A549 (cell line): ENCODE results near the gene NAP1L1. TPM values are rescaled to one million over a fixed set of nuclear protein-coding genes. Genes with fewer than 3 reads are reported as not detected.

Experiments used
- ATAC-seq, 2 experiments: fragments of 200-7000 bp in 1 of 2; fragments of >200 bp in 1 of 2; cut with Nextera tagmentation in 1 of 2; cut with Tn5 transposase in 1 of 2; 3 replicates each; pipeline versions ENCODE4 v1.8.0 to v1.9.1; 2018 to 2020; ENCODE audit warnings: mild to moderate bottlenecking in 1 of 2, moderate library complexity in 1 of 2
- CTCF ChIA-PET: fragments of 300-600 bp; sonication (Branson Sonifier 250); formaldehyde crosslinking; extraction: SDS; loops from one replicate; lab custom pipeline; 2021; ENCODE audit warnings: antibody characterized with exemption, inconsistent platforms; lab: Yijun Ruan, JAX
- POLR2A ChIA-PET: fragments of 350-600 bp; formaldehyde crosslinking; extraction: SDS; loops from one replicate; lab custom pipeline; 2021; ENCODE audit warnings: antibody characterized with exemption, inconsistent platforms; lab: Yijun Ruan, JAX
- DNase-seq, 2 experiments: peaks; one replicate each; pipeline versions ENCODE4 v3.0.0 to v3.0.0-alpha.2; 2011 to 2016; ENCODE audit warnings: low read depth in 1 of 2, low spot score in 1 of 2
- FAIRE-seq: peaks from 2 replicates; lab custom pipeline; 2011; peaks lifted over from hg19 to GRCh38; lab: Jason Lieb, UNC
- H3K27ac ChIP-seq, 2 experiments: fragments of >200 bp; sonication (Bioruptor Twin); formaldehyde crosslinking; 3 replicates each; pipeline ENCODE4 v1.5.1; 2016 to 2017
- H3K4me1 ChIP-seq: fragments of >200 bp; sonication (Bioruptor Twin); formaldehyde crosslinking; 3 replicates; pipeline ENCODE4 v1.6.1; 2016
- H3K4me2 ChIP-seq: fragments of >200 bp; sonication (Bioruptor Twin); formaldehyde crosslinking; 3 replicates; pipeline ENCODE4 v1.6.1; 2016
- H3K4me3 ChIP-seq: fragments of >200 bp; sonication (Bioruptor Twin); formaldehyde crosslinking; 3 replicates; pipeline ENCODE4 v1.5.1; 2016
- H3K9me3 ChIP-seq: fragments of >200 bp; sonication (Bioruptor Twin); formaldehyde crosslinking; 3 replicates; pipeline ENCODE4 v1.6.1; 2016
- ATOH8 ChIP-seq: fragments of 250-450 bp; sonication (Bioruptor Pico); IDR thresholded peaks from 2 replicates; pipeline ENCODE4 v1.5.0; 2020; ENCODE audit warnings: low read depth, mild to moderate bottlenecking, moderate library complexity
- BHLHE40 ChIP-seq: IDR thresholded peaks from 2 replicates; pipeline ENCODE4 v1.6.1; 2012; ENCODE audit warnings: low read depth, low read length, inconsistent platforms
- CBX2 ChIP-seq: fragments of 200-600 bp; sonication (generic); IDR thresholded peaks from 2 replicates; pipeline ENCODE4 v1.6.1; 2016; ENCODE audit warnings: low read depth, mild to moderate bottlenecking, borderline replicate concordance
- CBX8 ChIP-seq: fragments of 200-600 bp; sonication (generic); IDR thresholded peaks from 2 replicates; pipeline ENCODE4 v1.6.1; 2016
- EHF ChIP-seq: fragments of 250-450 bp; sonication (Bioruptor Pico); IDR thresholded peaks from 2 replicates; pipeline ENCODE4 v1.5.0; 2020; ENCODE audit warnings: mild to moderate bottlenecking
- EHMT2 ChIP-seq: fragments of 200-600 bp; sonication (generic); IDR thresholded peaks from 2 replicates; pipeline ENCODE4 v1.6.1; 2016; ENCODE audit warnings: antibody characterized with exemption, low read depth, mild to moderate bottlenecking, moderate library complexity
- FOSB ChIP-seq: fragments of 250-450 bp; sonication (Bioruptor Pico); IDR thresholded peaks from 2 replicates; pipeline ENCODE4 v1.5.0; 2020; ENCODE audit warnings: mild to moderate bottlenecking, moderate library complexity
- FOSL2 ChIP-seq, 2 experiments: fragments of 450-650 bp in 1 of 2; fragments of >200 bp in 1 of 2; sonication (Bioruptor Twin) in 1 of 2; formaldehyde crosslinking; IDR thresholded peaks; 2 replicates each; pipeline versions ENCODE4 v1.5.0 to v1.6.1; 2016 to 2020; ENCODE audit warnings: mild to moderate bottlenecking in 1 of 2, moderate library complexity in 1 of 2
- FOXS1 ChIP-seq: fragments of 250-450 bp; sonication (Bioruptor Pico); IDR thresholded peaks from 2 replicates; pipeline ENCODE4 v1.5.0; 2020; ENCODE audit warnings: mild to moderate bottlenecking, moderate library complexity
- GATA3 ChIP-seq: IDR thresholded peaks from 2 replicates; pipeline ENCODE4 v1.6.1; 2012; ENCODE audit warnings: borderline replicate concordance
- HDAC2 ChIP-seq: fragments of 200-600 bp; sonication (generic); IDR thresholded peaks from 2 replicates; pipeline ENCODE4 v1.6.1; 2016
- HOXA7 ChIP-seq: fragments of 250-450 bp; sonication (Bioruptor Pico); IDR thresholded peaks from 2 replicates; pipeline ENCODE4 v1.5.0; 2020; ENCODE audit warnings: mild to moderate bottlenecking, moderate library complexity
- HOXB5 ChIP-seq: fragments of 250-450 bp; sonication (Bioruptor Pico); IDR thresholded peaks from 2 replicates; pipeline ENCODE4 v1.5.0; 2020; ENCODE audit warnings: mild to moderate bottlenecking, moderate library complexity
- KDM1A ChIP-seq: fragments of 200-600 bp; sonication (generic); IDR thresholded peaks from 2 replicates; pipeline ENCODE4 v1.6.1; 2016; ENCODE audit warnings: low read depth, mild to moderate bottlenecking
- KDM5A ChIP-seq: fragments of 200-600 bp; sonication (generic); IDR thresholded peaks from 2 replicates; pipeline ENCODE4 v1.6.1; 2016; ENCODE audit warnings: antibody characterized with exemption, mild to moderate bottlenecking
- MYC ChIP-seq: IDR thresholded peaks from 2 replicates; pipeline ENCODE4 v1.6.1; 2012; ENCODE audit warnings: mild to moderate bottlenecking, inconsistent platforms, low read length, improper control_type of control experiment, borderline replicate concordance
- NFE2L2 ChIP-seq: fragments of 150-350 bp; conservative IDR thresholded peaks from 2 replicates; pipeline ENCODE4 v1.6.1; 2014; ENCODE audit warnings: low read length
- NPAS2 ChIP-seq: fragments of 250-450 bp; sonication (Bioruptor Pico); IDR thresholded peaks from 2 replicates; pipeline ENCODE4 v1.8.0; 2022; ENCODE audit warnings: mild to moderate bottlenecking, moderate library complexity, borderline replicate concordance
- NR3C1 ChIP-seq: fragments of >200 bp; sonication (Bioruptor Twin); formaldehyde crosslinking; IDR thresholded peaks from 3 replicates; pipeline ENCODE4 v1.6.1; 2017
- PBX3 ChIP-seq: IDR thresholded peaks from 2 replicates; pipeline ENCODE4 v1.6.1; 2012
- POLR2A ChIP-seq: IDR thresholded peaks from 2 replicates; pipeline ENCODE4 v1.6.1; 2012; ENCODE audit warnings: mild to moderate bottlenecking, low read length
- RFX5 ChIP-seq: fragments of 450-650 bp; IDR thresholded peaks from 2 replicates; pipeline ENCODE4 v1.7.1; 2014; ENCODE audit warnings: antibody characterized with exemption, mild to moderate bottlenecking, moderate library complexity
- RNF2 ChIP-seq: fragments of 200-600 bp; sonication (generic); IDR thresholded peaks from 2 replicates; pipeline ENCODE4 v1.6.1; 2016; ENCODE audit warnings: low read depth, mild to moderate bottlenecking, antibody characterized with exemption, moderate library complexity, borderline replicate concordance
- SMC3 ChIP-seq: fragments of >200 bp; sonication (Bioruptor Twin); formaldehyde crosslinking; IDR thresholded peaks from 3 replicates; pipeline ENCODE4 v1.6.1; 2018; ENCODE audit warnings: inconsistent platforms
- ZC3H11A ChIP-seq: fragments of 450-650 bp; IDR thresholded peaks from 2 replicates; pipeline ENCODE4 v1.6.1; 2014; ENCODE audit warnings: antibody characterized with exemption, mild to moderate bottlenecking
- ZNF302 ChIP-seq: fragments of 250-450 bp; sonication (Bioruptor Pico); IDR thresholded peaks from 2 replicates; pipeline ENCODE4 v1.9.0; 2021; ENCODE audit warnings: inconsistent platforms, mild to moderate bottlenecking, moderate library complexity
- WGBS: methylation state at CpG from one replicate; pipeline ENCODE4 v1.1.6; 2017; ENCODE audit errors: missing lambda C conversion rate; 5-methylcytosine and 5-hydroxymethylcytosine counted together
- polyA plus RNA-seq, 4 experiments: library from polyadenylated mRNA; depleted of rRNA in 3 of 4; stranded (reverse); fragments of >200 nt; fragmentation: RNase III in 1 of 4; extraction: RNeasy Plus Mini Kit Qiagen cat#74134 plus additional on column Dnase treatment in 1 of 4; gene quantifications; 2 replicates in 3 of 4; 3 replicates in 1 of 4; pipeline ENCODE4 v1.2.3, GENCODE V29; 2011 to 2017
- TF ChIP-seq, protein P1 (sequence below): fragments of 250-450 bp; sonication (Bioruptor Pico); IDR thresholded peaks from 2 replicates; pipeline ENCODE4 v1.5.0; 2021; ENCODE audit warnings: mild to moderate bottlenecking, moderate library complexity, borderline replicate concordance

The NAP1L1 gene
- polyA plus RNA-seq, 2 of the 4 experiments (the other 2 are of a cell fraction) = 709 to 943 TPM

DNA sequence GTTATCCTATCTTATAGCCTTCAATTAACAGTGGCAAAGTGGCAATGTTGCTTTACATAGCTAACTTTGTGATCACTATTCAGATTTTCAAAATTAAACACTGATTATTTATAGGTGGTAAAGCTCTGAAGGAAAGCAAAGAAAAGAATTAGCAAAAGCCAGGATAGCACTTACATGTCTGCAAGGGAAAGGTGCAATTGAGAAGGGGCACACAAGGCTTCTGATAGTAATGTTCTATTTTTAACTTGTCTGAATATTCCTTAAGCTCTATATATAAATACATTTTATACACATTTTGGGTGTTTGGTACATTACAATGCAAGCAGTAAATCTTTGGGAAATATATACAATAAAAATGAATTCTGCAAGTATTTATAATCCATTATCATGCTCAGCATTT, 10.9 kb downstream of the NAP1L1 start:
- ChIA-PET POLR2A (no interaction called here), CTCF (interaction anchor here (1.1 kb wide), 1 partner anchor 274 kb away, joined by 3 read pairs; no protein-coding TSS in a partner anchor)
- H3K4me1 ChIP-seq = peaks cover 66% of the 10 kb centered on the region
- no peaks in the 10 kb centered on the region; the same call in 2 of the 3 replicates for H3K9me3 ChIP-seq
- H3K4me2 ChIP-seq = no peak overlapping the region
- FAIRE-seq (no peak), ATAC-seq (no peak), DNase-seq (no peak)
- TF ChIP-seq HOXA7 (CRISPR knock-in tag) = no peak
- no peak overlapping the region for H3K27ac ChIP-seq
- no peak overlapping the region for H3K4me3 ChIP-seq

- Histone ChIP-seq H3K27ac (no peak overlapping the region), H3K4me2 (no peak overlapping the region), H3K9me3 (no peaks in the 10 kb centered on the region), H3K4me3 (no peak overlapping the region), H3K4me1 (peaks cover 74% of the 10 kb centered on the region)
- no peak for TF ChIP-seq NR3C1
- FAIRE-seq = no peak
- no peak for DNase-seq
- 80% methylated on average over 3 of the region's 3 CpGs for WGBS
- CTCF ChIA-PET = interaction anchor here (1.4 kb wide), 1 partner anchor 36 kb away, joined by 4 read pairs; no protein-coding TSS in a partner anchor
- no peak for ATAC-seq
- POLR2A ChIA-PET = no interaction called here
Observed at GRCh38 chr12:76072568-76072967, 11.9 kb downstream of the NAP1L1 start.

DNA sequence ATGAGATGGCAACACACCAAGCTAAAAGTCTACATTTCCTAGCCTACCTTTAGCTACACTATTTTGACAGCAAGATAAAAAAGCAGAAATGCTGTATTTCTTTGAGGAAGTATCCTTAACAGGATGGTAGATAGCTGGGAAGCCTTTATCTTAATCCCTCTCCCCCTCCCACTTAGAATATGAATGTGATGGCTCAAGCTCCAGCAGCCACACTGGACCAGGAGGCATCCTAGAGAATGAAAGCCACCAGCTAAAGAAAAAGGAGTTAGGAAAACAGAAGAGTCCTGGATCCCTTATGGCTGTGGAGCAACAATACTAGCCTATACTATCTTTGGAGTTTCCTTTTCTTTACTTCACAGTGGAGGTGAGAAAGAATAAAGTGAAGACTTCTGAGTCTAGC, 15.1 kb downstream of the NAP1L1 start:
- Histone ChIP-seq H3K27ac (no peak overlapping the region), H3K4me2 (no peak overlapping the region), H3K4me3 (no peak overlapping the region), H3K4me1 (peaks cover 51% of the 10 kb centered on the region), H3K9me3 (peaks cover 14% of the 10 kb centered on the region)
- ChIA-PET CTCF (interaction anchor here (0.6 to 2.0 kb wide), 4 partner anchors 8 to 32 kb away, joined by 3 to 6 read pairs (median 4); no protein-coding TSS in a partner anchor), POLR2A (interaction anchor here (0.6 to 1.1 kb wide), 2 partner anchors 18 to 92 kb away, joined by 4 to 6 read pairs; no protein-coding TSS in a partner anchor)
- FAIRE-seq (no peak), DNase-seq (no peak), ATAC-seq (peak; percentile 31 to 32; a peak in 5 of 6 replicates)
- TF ChIP-seq FOXS1 (CRISPR knock-in tag) (no peak), EHMT2 (no peak), NPAS2 (CRISPR knock-in tag) (no peak), POLR2A (no peak), EHF (no peak), ZNF302 (CRISPR knock-in tag) (no peak), PBX3 (no peak), BHLHE40 (no peak), KDM5A (no peak), HDAC2 (no peak), FOSL2 (IDR thresholded peaks at IDR 0.05) (no peak), FOSL2 (CRISPR knock-in tag; IDR thresholded peaks at IDR 0.05) (no peak), RFX5 (no peak), CBX8 (no peak), GATA3 (no peak)

GRCh38 chr12:76065917-76066316, 18.6 kb downstream of the NAP1L1 start:
- Histone ChIP-seq H3K27ac (no peak overlapping the region), H3K4me3 (no peak overlapping the region), H3K9me3 (peaks cover 17% of the 10 kb centered on the region), H3K4me2 (no peak overlapping the region), H3K4me1 (peaks cover 36% of the 10 kb centered on the region)
- FAIRE-seq = no peak
- CTCF ChIA-PET = interaction anchor here (0.6 to 1.6 kb wide), 3 partner anchors 13 to 539 kb away, joined by 3 to 6 read pairs (median 3); partner anchors contain the start of gene BBS10
- POLR2A ChIA-PET = no interaction called here
- 96% methylated on average over 3 of the region's 3 CpGs for WGBS
- peak; percentile 99 for TF ChIP-seq ZC3H11A
- no peak for TF ChIP-seq CBX2
- no peak for DNase-seq
- ATAC-seq = no peak

DNA sequence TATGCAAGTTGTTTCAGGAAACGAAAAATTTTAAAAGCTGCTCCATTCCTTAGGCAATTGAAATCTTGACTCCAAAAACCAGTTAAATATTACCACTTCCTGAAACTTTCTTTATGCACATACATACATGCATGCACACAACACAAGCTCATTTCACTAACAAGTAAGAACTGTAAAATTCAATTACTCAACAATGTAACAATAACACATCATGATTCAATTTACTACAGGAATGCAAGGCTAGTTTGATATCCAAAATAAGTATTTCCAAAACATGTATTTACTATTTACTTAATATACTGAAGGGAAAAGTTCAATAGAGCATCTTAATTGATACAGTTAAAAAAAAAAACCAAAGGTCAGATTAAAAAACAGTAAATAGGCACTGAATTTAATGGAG, 19.6 kb downstream of the NAP1L1 start:
- Histone ChIP-seq H3K4me1 (peaks cover 26% of the 10 kb centered on the region), H3K9me3 (peaks cover 17% of the 10 kb centered on the region), H3K27ac (no peak overlapping the region), H3K4me3 (no peak overlapping the region), H3K4me2 (no peak overlapping the region)
- no peak for FAIRE-seq
- 96% methylated on average over 1 of the region's 1 CpG for WGBS
- DNase-seq = no peak
- ChIA-PET CTCF (no interaction called here), POLR2A (no interaction called here)
- no peak for ATAC-seq
- no peak for TF ChIP-seq HOXB5 (CRISPR knock-in tag)
- TF ChIP-seq NR3C1 = no peak
- no peak for TF ChIP-seq ATOH8
- TF ChIP-seq MYC = no peak
- TF ChIP-seq KDM5A = no peak
- no peak for TF ChIP-seq NFE2L2
- TF ChIP-seq SMC3 = no peak
- TF ChIP-seq FOSB = no peak
- TF ChIP-seq, protein P1, sequence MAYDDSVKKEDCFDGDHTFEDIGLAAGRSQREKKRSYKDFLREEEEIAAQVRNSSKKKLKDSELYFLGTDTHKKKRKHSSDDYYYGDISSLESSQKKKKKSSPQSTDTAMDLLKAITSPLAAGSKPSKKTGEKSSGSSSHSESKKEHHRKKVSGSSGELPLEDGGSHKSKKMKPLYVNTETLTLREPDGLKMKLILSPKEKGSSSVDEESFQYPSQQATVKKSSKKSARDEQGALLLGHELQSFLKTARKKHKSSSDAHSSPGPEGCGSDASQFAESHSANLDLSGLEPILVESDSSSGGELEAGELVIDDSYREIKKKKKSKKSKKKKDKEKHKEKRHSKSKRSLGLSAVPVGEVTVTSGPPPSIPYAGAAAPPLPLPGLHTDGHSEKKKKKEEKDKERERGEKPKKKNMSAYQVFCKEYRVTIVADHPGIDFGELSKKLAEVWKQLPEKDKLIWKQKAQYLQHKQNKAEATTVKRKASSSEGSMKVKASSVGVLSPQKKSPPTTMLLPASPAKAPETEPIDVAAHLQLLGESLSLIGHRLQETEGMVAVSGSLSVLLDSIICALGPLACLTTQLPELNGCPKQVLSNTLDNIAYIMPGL (CRISPR knock-in tag) = no peak
- no peak for TF ChIP-seq HOXA7 (CRISPR knock-in tag)
- TF ChIP-seq KDM1A = no peak
- no peak for TF ChIP-seq RNF2
